Left ventricle myocardium inferior (tissue), 1 donor: ENCODE data around the gene DACH1. TPM values are rescaled to one million over a fixed set of nuclear protein-coding genes. Genes with fewer than 3 reads are reported as not detected.

ENCODE experiments used
- DNase-seq: peaks from one replicate; pipeline ENCODE4 v3.0.0-alpha.2; 2020
- H3K27ac ChIP-seq: fragments of 200-600 bp; replicated peaks from 2 replicates; pipeline ENCODE4 v1.8.0; 2021
- H3K27me3 ChIP-seq: fragments of 200-600 bp; 2 replicates; pipeline ENCODE4 v1.8.0; 2021; ENCODE audit warnings: low read depth
- H3K36me3 ChIP-seq: fragments of 200-600 bp; 2 replicates; pipeline ENCODE4 v1.8.0; 2021
- H3K4me1 ChIP-seq: fragments of 200-600 bp; 2 replicates; pipeline ENCODE4 v1.8.0; 2021
- H3K4me3 ChIP-seq: fragments of 200-600 bp; 2 replicates; pipeline ENCODE4 v1.8.0; 2021; ENCODE audit warnings: mild to moderate bottlenecking, moderate library complexity
- H3K9me3 ChIP-seq: fragments of 200-600 bp; replicated peaks from 2 replicates; pipeline ENCODE4 v1.8.0; 2021
- CTCF ChIP-seq: fragments of 200-600 bp; IDR thresholded peaks from 2 replicates; pipeline ENCODE4 v1.8.0; 2021; ENCODE audit warnings: antibody characterized with exemption, mild to moderate bottlenecking, borderline replicate concordance
- intact Hi-C: fragments of 100-400 bp; cut with micrococcal nuclease; formaldehyde crosslinking; loops from one replicate; pipeline ENCODE4 v1.11.0; 2022
- total RNA-seq: library from RNA; stranded (reverse); fragmentation: NEBNext Ultra II Directional; extraction: Animal tissue kit (Norgen Biotek cat#: 25700); gene quantifications from one replicate; pipeline ENCODE4 v1.2.1, GENCODE V29; 2021
- donor health status: DM: no; HTN: yes; CAD: no; lungs with severe emphysema.

The DACH1 gene
- total RNA-seq, 1 donor from 2014 or later = 3.4 TPM

GRCh38 chr13:71632721-71633120, 234.3 kb downstream of the DACH1 start:
- TF ChIP-seq CTCF = no peak
- no peak overlapping the region for H3K4me3 ChIP-seq
- H3K36me3 ChIP-seq = no peaks in the 10 kb centered on the region
- DNase-seq = no peak
- no peaks in the 10 kb centered on the region for H3K27me3 ChIP-seq
- peaks cover 26% of the 10 kb centered on the region for H3K4me1 ChIP-seq
- intact Hi-C loops = no loop called here
- no peaks in the 10 kb centered on the region for H3K9me3 ChIP-seq
- H3K27ac ChIP-seq = peak overlapping the region; percentile 17

GRCh38 chr13:71632206-71632605, 234.8 kb downstream of the DACH1 start:
- intact Hi-C loops = no loop called here
- Histone ChIP-seq H3K4me1 (peaks cover 26% of the 10 kb centered on the region), H3K27me3 (no peaks in the 10 kb centered on the region), H3K27ac (peak overlapping the region; percentile 37), H3K9me3 (no peaks in the 10 kb centered on the region), H3K4me3 (no peak overlapping the region), H3K36me3 (no peaks in the 10 kb centered on the region)
- no peak for DNase-seq
- TF ChIP-seq CTCF = no peak

GRCh38 chr13:71629167-71629566, 237.8 kb downstream of the DACH1 start:
- no peaks in the 10 kb centered on the region for H3K27me3 ChIP-seq
- no peak overlapping the region for H3K4me3 ChIP-seq
- no peaks in the 10 kb centered on the region for H3K36me3 ChIP-seq
- intact Hi-C loops = no loop called here
- H3K27ac ChIP-seq = no peak overlapping the region
- H3K4me1 ChIP-seq = peaks cover 38% of the 10 kb centered on the region
- no peak for TF ChIP-seq CTCF
- no peaks in the 10 kb centered on the region for H3K9me3 ChIP-seq
- DNase-seq = no peak

- Histone ChIP-seq H3K9me3 (no peaks in the 10 kb centered on the region), H3K36me3 (no peaks in the 10 kb centered on the region), H3K4me3 (no peak overlapping the region), H3K27me3 (no peaks in the 10 kb centered on the region), H3K27ac (peak overlapping the region; percentile 73), H3K4me1 (peaks cover 30% of the 10 kb centered on the region)
- TF ChIP-seq CTCF = no peak
- intact Hi-C loops = no loop called here
- DNase-seq = no peak
Measured at GRCh38 chr13:71626421-71627117, 240.4 kb downstream of the DACH1 start.

GRCh38 chr13:71625694-71626093, 241.3 kb downstream of the DACH1 start:
- no peaks in the 10 kb centered on the region for H3K27me3 ChIP-seq
- peak overlapping the region; percentile 16 for H3K4me3 ChIP-seq
- H3K36me3 ChIP-seq = no peaks in the 10 kb centered on the region
- intact Hi-C loops = no loop called here
- peaks cover 26% of the 10 kb centered on the region for H3K4me1 ChIP-seq
- no peak for DNase-seq
- peak overlapping the region; percentile 73 for H3K27ac ChIP-seq
- H3K9me3 ChIP-seq = no peaks in the 10 kb centered on the region
- no peak for TF ChIP-seq CTCF
